ENCODE data around the gene RBBP9.

DNA sequence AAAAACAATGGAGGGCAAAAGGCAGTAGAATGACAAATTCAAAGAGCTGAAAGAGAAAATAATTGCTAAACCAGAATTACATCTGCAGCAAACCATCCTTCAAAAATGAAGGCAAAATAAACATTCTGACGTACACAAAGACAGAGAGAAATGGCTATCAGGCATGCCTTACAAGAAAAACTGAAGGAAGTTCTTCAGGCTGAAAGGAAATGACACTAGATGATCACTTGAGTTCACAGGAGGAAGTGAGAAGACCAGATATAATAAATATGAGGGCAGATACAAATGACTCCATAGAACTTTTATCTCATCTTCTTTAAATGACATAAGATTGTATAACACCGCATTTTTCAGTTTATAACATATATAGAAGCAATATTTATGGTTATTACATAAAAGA, 60.2 kb downstream of the RBBP9 start:
- TF ChIP-seq, protein P1, sequence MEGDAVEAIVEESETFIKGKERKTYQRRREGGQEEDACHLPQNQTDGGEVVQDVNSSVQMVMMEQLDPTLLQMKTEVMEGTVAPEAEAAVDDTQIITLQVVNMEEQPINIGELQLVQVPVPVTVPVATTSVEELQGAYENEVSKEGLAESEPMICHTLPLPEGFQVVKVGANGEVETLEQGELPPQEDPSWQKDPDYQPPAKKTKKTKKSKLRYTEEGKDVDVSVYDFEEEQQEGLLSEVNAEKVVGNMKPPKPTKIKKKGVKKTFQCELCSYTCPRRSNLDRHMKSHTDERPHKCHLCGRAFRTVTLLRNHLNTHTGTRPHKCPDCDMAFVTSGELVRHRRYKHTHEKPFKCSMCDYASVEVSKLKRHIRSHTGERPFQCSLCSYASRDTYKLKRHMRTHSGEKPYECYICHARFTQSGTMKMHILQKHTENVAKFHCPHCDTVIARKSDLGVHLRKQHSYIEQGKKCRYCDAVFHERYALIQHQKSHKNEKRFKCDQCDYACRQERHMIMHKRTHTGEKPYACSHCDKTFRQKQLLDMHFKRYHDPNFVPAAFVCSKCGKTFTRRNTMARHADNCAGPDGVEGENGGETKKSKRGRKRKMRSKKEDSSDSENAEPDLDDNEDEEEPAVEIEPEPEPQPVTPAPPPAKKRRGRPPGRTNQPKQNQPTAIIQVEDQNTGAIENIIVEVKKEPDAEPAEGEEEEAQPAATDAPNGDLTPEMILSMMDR (IDR thresholded peaks at IDR 0.05; ENCODE audit: low read depth, low read length, missing input control): no peak
- TF ChIP-seq RAD21 (IDR thresholded peaks at IDR 0.05) (no peak), SP1 (IDR thresholded peaks at IDR 0.05) (no peak), YY1 (IDR thresholded peaks at IDR 0.05) (no peak), RXRA (IDR thresholded peaks at IDR 0.05) (no peak), GABPA (IDR thresholded peaks at IDR 0.05 in 1 of 2, conservative IDR thresholded peaks at IDR 0.05 in 1 of 2) (no peak), TAF1 (conservative IDR thresholded peaks at IDR 0.05) (no peak), FOXA2 (IDR thresholded peaks at IDR 0.05) (no peak), NR2F2 (IDR thresholded peaks at IDR 0.05) (no peak), JUND (IDR thresholded peaks at IDR 0.05) (no peak)
- TF ChIP-seq, protein P2, sequence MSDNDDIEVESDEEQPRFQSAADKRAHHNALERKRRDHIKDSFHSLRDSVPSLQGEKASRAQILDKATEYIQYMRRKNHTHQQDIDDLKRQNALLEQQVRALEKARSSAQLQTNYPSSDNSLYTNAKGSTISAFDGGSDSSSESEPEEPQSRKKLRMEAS (IDR thresholded peaks at IDR 0.05): no peak
- TF ChIP-seq, protein P3, sequence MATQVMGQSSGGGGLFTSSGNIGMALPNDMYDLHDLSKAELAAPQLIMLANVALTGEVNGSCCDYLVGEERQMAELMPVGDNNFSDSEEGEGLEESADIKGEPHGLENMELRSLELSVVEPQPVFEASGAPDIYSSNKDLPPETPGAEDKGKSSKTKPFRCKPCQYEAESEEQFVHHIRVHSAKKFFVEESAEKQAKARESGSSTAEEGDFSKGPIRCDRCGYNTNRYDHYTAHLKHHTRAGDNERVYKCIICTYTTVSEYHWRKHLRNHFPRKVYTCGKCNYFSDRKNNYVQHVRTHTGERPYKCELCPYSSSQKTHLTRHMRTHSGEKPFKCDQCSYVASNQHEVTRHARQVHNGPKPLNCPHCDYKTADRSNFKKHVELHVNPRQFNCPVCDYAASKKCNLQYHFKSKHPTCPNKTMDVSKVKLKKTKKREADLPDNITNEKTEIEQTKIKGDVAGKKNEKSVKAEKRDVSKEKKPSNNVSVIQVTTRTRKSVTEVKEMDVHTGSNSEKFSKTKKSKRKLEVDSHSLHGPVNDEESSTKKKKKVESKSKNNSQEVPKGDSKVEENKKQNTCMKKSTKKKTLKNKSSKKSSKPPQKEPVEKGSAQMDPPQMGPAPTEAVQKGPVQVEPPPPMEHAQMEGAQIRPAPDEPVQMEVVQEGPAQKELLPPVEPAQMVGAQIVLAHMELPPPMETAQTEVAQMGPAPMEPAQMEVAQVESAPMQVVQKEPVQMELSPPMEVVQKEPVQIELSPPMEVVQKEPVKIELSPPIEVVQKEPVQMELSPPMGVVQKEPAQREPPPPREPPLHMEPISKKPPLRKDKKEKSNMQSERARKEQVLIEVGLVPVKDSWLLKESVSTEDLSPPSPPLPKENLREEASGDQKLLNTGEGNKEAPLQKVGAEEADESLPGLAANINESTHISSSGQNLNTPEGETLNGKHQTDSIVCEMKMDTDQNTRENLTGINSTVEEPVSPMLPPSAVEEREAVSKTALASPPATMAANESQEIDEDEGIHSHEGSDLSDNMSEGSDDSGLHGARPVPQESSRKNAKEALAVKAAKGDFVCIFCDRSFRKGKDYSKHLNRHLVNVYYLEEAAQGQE (IDR thresholded peaks at IDR 0.05): no peak
- TF ChIP-seq, protein P4, sequence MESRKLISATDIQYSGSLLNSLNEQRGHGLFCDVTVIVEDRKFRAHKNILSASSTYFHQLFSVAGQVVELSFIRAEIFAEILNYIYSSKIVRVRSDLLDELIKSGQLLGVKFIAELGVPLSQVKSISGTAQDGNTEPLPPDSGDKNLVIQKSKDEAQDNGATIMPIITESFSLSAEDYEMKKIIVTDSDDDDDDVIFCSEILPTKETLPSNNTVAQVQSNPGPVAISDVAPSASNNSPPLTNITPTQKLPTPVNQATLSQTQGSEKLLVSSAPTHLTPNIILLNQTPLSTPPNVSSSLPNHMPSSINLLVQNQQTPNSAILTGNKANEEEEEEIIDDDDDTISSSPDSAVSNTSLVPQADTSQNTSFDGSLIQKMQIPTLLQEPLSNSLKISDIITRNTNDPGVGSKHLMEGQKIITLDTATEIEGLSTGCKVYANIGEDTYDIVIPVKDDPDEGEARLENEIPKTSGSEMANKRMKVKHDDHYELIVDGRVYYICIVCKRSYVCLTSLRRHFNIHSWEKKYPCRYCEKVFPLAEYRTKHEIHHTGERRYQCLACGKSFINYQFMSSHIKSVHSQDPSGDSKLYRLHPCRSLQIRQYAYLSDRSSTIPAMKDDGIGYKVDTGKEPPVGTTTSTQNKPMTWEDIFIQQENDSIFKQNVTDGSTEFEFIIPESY (IDR thresholded peaks at IDR 0.05): no peak
- TF ChIP-seq, protein P5, sequence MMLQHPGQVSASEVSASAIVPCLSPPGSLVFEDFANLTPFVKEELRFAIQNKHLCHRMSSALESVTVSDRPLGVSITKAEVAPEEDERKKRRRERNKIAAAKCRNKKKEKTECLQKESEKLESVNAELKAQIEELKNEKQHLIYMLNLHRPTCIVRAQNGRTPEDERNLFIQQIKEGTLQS (IDR thresholded peaks at IDR 0.05): no peak
